Calu3 (cell line): ENCODE results near the gene ZNF30. TPM values are rescaled to one million over a fixed set of nuclear protein-coding genes. Genes with fewer than 3 reads are reported as not detected.

Experiments
- BruUV-seq: library from RNA; stranded (reverse); fragments of 400-500 nt; replicated peaks from 2 replicates; lab custom pipeline; 2021; lab: Mats Ljungman, UMichigan
- CTCF ChIA-PET: fragments of 300-600 bp; sonication (Branson Sonifier 250); formaldehyde crosslinking; loops from one replicate; lab custom pipeline; 2022; ENCODE audit warnings: antibody characterized with exemption; lab: Charles Lee
- DNase-seq: peaks from one replicate; pipeline ENCODE4 v3.0.0; 2022
- H3K27ac Mint-ChIP-seq: one replicate; pipeline ENCODE4 v1.8.0; 2022; ENCODE audit warnings: mixed read lengths; ENCODE audit not compliant: unreplicated experiment
- H3K27me3 Mint-ChIP-seq: one replicate; pipeline ENCODE4 v1.8.0; 2022; ENCODE audit warnings: mixed read lengths; ENCODE audit not compliant: unreplicated experiment
- H3K36me3 Mint-ChIP-seq: one replicate; pipeline ENCODE4 v1.8.0; 2022; ENCODE audit warnings: mild to moderate bottlenecking, moderate library complexity, mixed read lengths; ENCODE audit not compliant: insufficient read depth, unreplicated experiment
- H3K4me1 Mint-ChIP-seq: one replicate; pipeline ENCODE4 v1.8.0; 2022; ENCODE audit warnings: mild to moderate bottlenecking, low read depth, mixed read lengths; ENCODE audit not compliant: unreplicated experiment
- H3K4me3 Mint-ChIP-seq: one replicate; pipeline ENCODE4 v1.8.0; 2022; ENCODE audit warnings: mild to moderate bottlenecking, low read depth, moderate library complexity, mixed read lengths; ENCODE audit not compliant: unreplicated experiment
- H3K9me3 Mint-ChIP-seq: one replicate; pipeline ENCODE4 v1.8.0; 2022; ENCODE audit warnings: low read depth, mixed read lengths; ENCODE audit not compliant: unreplicated experiment
- intact Hi-C: fragments of 100-400 bp; cut with micrococcal nuclease; formaldehyde crosslinking; loops from one replicate; pipeline ENCODE4 v1.10.0; 2022; ENCODE audit not compliant: unreplicated experiment
- total RNA-seq: library from RNA; stranded (reverse); gene quantifications from 2 replicates; pipeline ENCODE4 v1.2.3, GENCODE V29; 2022
- TF ChIP-seq, protein P1 (sequence below): fragments of 200-600 bp; IDR thresholded peaks from one replicate; pipeline ENCODE4 v1.8.0; 2022; ENCODE audit warnings: antibody characterized with exemption; ENCODE audit not compliant: unreplicated experiment

ZNF30 gene
- total RNA-seq, 1 experiment from 2014 or later = 2.9 TPM

DNA sequence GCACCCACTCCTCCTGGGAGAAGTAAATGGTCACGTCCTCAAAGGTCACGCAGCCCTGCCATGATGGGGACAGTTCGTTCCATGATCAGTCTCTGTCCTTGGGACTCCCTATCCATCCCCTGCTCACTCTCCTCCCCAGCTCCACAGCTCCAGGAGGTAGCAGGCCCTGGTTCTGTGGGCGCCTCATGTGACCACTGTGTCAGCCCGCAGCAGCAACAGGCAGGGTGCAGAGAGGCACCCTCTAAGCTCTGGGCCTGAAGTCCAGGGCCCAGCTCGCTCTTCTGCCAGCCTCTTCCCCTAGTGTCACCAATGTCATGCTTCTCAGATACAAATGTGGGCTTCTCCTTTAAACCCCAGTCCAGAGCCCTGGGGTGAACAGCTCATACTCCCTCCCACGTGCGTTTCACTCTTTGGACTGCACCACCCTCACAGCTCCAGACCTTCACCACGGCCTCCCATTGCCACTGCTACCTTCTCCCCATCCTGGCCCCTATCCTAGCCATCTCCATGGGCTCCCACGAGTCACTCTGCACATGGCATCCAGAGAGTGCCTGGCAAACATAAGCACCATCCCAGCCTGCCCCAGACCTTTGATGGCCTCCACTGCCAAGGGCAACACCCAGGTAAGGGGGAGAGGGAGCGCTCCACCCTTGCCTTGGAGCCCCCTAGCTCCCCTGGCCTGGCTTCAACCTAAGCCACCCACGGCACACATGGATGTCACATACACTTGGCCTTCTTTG lies 34.4 kb downstream of the ZNF30 start:
- H3K4me3 Mint-ChIP-seq = no peak overlapping the region
- H3K27ac Mint-ChIP-seq = no peak overlapping the region
- H3K36me3 Mint-ChIP-seq = peaks cover 31% of the 10 kb centered on the region
- DNase-seq = no peak
- CTCF ChIA-PET = no interaction called here
- peaks cover 28% of the 10 kb centered on the region for H3K4me1 Mint-ChIP-seq
- no peaks in the 10 kb centered on the region for H3K27me3 Mint-ChIP-seq
- peaks cover 24% of the 10 kb centered on the region for H3K9me3 Mint-ChIP-seq
- intact Hi-C loops = loop anchor here (10.0 kb wide), 1 partner anchor 186 kb away; the partner anchor contains the start of gene ZNF599
- TF ChIP-seq, protein P1, sequence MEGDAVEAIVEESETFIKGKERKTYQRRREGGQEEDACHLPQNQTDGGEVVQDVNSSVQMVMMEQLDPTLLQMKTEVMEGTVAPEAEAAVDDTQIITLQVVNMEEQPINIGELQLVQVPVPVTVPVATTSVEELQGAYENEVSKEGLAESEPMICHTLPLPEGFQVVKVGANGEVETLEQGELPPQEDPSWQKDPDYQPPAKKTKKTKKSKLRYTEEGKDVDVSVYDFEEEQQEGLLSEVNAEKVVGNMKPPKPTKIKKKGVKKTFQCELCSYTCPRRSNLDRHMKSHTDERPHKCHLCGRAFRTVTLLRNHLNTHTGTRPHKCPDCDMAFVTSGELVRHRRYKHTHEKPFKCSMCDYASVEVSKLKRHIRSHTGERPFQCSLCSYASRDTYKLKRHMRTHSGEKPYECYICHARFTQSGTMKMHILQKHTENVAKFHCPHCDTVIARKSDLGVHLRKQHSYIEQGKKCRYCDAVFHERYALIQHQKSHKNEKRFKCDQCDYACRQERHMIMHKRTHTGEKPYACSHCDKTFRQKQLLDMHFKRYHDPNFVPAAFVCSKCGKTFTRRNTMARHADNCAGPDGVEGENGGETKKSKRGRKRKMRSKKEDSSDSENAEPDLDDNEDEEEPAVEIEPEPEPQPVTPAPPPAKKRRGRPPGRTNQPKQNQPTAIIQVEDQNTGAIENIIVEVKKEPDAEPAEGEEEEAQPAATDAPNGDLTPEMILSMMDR = no peak
- BruUV-seq = no TSS peak

DNA sequence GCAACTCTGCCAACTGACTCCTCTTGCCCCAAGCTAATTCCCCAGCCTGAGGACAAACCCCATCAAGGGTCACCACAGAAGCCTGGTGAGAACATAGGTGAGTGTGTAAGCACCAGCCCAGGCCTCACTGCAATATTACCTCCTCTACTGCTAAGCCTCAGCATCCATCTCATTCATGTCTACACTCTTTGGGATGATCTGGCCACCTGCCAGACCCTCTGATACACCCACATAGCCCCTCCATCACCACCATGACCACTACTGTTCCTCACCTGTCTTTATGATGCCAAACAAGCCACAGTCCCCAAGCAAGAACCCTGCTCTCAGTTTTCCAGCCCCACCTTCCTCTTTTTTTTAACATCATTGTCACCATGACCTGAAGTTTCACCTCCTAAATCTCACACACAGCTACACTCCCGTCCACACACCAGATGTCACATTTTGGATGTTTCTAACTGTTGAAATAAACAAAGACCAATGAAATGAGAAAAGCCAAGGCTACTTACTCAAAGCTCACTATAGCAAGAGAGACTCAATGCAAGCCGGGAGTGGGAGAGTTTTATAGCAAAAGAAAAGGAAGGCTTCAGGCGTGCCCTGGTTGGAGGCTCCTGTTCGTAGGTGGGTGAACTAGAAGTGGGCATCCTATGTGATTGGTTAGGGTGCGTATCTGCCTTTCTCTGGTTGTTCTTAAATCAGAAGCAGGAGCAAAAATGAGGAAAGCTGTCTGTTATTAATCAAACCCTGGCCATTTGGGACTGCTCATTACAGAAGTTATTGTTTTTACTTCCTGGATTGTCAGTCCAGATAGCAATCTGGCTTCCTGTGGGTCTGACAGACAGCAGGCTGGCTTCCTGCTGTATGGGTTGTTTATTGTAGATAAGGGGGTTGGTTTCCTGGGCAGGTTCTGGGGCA lies 35.3 kb downstream of the ZNF30 start:
- no TSS peak for BruUV-seq
- H3K36me3 Mint-ChIP-seq = peaks cover 31% of the 10 kb centered on the region
- peaks cover 29% of the 10 kb centered on the region for H3K4me1 Mint-ChIP-seq
- peaks cover 22% of the 10 kb centered on the region for H3K9me3 Mint-ChIP-seq
- DNase-seq = no peak
- CTCF ChIA-PET = no interaction called here
- H3K4me3 Mint-ChIP-seq = peak overlapping the region; percentile 76
- TF ChIP-seq, protein P1 = no peak
- H3K27me3 Mint-ChIP-seq = no peaks in the 10 kb centered on the region
- H3K27ac Mint-ChIP-seq = no peak overlapping the region
- intact Hi-C loops = loop anchor here (10.0 kb wide), 1 partner anchor 187 kb away; the partner anchor contains the start of gene ZNF599

DNA sequence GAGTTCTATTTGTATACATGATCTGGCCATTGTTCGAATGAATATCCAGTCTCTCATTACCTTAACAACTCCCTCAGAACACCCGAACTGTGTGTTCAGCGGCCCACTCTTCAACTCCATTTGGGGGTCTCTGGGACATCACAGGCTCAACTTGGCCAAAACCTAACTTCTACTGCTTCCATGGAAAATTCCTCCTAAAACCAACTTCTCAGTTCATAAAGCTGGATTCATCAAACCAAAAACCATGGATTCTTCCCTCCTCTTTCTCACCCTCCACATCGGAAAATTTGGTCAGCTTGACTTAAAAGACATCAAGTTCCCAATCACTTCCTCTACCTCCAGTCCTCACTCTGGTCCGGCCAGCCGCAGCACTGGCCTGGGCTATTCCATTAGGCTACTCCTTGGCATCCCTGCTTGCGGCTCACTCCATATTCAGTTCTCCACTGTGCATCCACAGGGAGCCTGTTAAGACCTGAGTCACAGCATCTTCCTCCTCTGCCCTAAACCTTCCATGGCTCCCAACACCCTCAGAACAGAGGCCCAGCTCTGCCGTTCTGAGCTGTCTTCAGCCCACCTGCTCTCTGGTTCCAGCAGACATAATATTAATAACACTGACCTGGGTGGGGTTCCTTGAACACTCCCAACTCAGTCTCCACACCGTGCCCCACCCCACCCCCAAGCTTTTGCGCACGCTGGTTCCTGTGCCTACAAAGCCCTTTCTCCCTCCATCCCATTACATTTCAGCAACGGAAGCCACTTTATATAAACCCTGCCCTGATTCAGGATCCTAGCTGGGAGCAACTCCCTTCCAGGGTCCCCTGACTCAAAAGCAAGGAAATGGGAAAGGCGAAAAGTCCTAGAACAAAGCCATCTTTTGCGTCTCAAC lies 36.2 kb downstream of the ZNF30 start:
- peaks cover 20% of the 10 kb centered on the region for H3K9me3 Mint-ChIP-seq

More for the DNA sequence above, 36.2 kb downstream of the ZNF30 start:
- TSS peak; percentile 32 for BruUV-seq
- CTCF ChIA-PET = no interaction called here
- intact Hi-C loops = loop anchor here (10.0 kb wide), 1 partner anchor 188 kb away; the partner anchor contains the start of gene ZNF599
- H3K36me3 Mint-ChIP-seq = peaks cover 31% of the 10 kb centered on the region
- TF ChIP-seq, protein P1 = no peak
- peaks cover 29% of the 10 kb centered on the region for H3K4me1 Mint-ChIP-seq
- peak overlapping the region; percentile 76 for H3K4me3 Mint-ChIP-seq
- H3K27me3 Mint-ChIP-seq = no peaks in the 10 kb centered on the region
- H3K27ac Mint-ChIP-seq = peak overlapping the region; percentile 0
- DNase-seq = no peak
